HG03442 (cell line): ENCODE data around the gene COA6.
"Not testable (repeated sequence)": the region's sequence is repeated elsewhere in the genome, so short reads cannot be mapped to it uniquely, and the experiment has no call there.

Experiments
- ATAC-seq: cut with Tn5 transposase; IDR thresholded peaks from one replicate; pipeline ENCODE4 v1.9.1; 2021; ENCODE audit warnings: mild to moderate bottlenecking, moderate library complexity; ENCODE audit not compliant: unreplicated experiment

Gene COA6, protein sequence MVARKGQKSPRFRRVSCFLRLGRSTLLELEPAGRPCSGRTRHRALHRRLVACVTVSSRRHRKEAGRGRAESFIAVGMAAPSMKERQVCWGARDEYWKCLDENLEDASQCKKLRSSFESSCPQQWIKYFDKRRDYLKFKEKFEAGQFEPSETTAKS

DNA sequence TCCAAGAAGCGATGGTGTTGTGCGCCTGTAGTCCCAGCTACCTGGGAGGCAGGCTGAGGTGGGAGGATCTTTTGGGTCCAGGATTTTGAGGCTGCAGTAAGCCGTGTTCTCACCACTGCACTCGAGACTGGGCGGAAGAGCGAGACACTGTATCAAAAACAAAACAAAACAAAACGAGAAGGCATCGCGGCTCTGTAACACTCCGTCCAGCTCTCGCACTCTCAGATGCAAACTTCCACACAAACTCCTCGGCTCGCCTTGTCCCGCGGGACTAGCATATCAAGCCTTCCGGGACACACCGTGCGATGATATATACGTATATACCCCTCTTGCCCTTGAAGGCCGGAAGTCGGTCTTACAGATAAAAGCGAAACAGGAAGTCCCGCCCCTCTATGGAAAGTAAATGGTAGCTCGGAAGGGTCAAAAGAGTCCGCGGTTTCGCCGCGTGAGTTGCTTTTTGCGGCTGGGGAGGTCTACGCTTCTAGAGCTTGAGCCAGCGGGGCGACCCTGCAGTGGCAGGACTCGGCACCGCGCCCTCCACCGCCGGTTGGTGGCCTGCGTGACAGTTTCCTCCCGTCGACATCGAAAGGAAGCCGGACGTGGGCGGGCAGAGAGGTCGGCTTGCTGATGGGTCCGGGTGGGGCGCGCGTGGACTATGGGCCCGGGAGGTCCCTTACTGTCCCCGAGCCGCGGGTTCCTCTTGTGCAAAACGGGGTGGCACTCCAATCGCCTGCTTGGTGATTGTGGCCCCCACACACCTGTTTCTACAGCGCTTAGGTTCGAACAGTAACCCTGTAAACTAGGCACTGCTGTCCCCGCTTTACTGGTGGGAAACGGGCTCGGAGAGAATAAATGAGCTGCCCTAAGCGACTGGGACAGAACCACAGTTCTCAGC, at the start of gene COA6:
Gene COA6 (plus strand): TSS at position 393 of the 895 bp plus-strand sequence. CDS start 11 bp downstream, at position 404.
- ATAC-seq: peak; percentile 92

DNA sequence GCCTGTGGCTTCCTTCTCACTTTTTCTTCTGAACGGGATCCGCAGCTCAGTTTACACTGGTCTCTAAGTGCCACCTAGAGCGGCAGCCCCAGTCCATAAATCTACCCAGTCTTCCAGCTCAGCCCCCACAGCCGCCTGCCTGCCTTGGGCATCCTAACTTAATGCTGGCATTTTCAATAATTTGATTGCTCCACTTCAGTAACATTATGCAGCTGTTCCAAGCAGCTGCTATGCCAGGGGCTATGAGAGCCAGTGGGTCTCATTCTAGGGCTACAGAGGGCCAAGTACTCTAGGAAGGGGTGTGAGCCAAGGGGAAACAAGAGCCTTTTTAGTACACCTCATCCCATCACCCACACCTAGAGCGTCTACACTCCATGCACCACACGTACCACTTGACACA, 48.4 kb upstream of the COA6 start:
- no peak for ATAC-seq

DNA sequence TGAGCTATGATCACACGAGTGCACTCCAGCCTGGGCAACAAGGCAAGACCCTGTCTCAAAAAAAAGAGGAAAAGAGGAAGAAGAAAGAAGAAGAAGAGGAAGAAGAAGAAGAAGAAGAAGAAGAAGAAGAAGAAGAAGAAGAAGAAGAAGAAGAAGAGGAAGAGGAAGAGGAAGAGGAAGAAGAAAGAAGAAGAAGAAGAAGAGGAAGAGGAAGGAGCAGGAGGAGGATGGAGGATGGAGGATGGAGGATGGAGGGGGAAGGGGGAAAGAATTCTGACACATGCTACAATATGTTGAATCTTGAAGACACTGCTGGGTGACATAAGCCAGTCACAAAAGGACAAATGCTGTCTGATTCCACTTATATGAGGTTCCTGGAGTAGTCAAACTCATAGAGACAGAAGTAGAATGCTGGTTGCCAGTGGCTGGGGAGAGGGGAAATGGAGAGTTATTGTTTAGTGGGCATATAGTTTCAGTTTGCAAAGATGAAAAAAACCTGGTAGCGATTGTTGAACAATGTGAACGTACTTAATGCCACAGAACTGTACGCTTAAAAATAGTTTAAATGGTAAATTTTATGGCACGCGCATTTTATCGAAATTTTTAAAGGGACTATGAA, 47.3 kb upstream of the COA6 start:
- peak; percentile 35 for ATAC-seq

DNA sequence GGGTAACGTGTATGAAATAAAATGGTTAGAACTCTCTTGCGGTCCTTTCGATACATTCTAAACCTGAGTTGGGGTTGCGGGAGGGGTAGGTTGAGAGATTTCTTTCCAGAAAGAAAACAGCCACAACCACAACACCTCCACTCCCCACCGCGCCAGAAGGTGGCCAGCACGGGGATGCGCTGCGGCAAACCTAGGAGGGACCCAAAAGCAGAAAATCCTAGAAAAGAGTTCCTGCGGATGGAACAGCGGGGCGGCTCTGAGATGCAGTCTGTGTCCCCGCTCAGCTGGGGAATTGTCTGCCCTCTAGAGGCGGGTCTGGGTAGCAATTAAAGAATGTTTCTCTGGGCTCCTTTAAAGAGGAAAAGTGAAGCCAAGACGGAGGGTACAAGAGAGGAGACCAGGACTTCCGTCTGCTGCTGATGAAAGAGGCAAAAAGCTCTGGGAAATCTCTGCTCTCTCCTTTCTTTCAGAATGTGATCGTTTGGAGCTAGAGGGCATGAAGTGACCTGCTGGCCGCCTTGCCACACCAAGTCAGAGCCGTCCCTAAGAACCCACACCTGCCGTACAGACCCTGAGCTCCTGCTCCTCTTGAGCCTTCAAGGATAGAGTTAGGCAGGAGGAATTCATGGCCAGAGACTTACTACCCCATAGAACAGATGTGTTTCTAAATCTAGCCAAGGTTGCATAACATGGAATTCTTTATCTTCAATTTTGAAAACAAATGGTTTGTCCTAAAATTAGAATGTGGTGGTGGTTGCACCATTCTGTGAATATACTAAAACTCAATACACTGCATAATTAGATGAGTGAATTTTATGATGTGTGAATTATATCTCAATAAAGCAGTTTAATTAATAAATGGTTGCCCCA, 46.5 kb upstream of the COA6 start:
- peak; percentile 80 for ATAC-seq

DNA sequence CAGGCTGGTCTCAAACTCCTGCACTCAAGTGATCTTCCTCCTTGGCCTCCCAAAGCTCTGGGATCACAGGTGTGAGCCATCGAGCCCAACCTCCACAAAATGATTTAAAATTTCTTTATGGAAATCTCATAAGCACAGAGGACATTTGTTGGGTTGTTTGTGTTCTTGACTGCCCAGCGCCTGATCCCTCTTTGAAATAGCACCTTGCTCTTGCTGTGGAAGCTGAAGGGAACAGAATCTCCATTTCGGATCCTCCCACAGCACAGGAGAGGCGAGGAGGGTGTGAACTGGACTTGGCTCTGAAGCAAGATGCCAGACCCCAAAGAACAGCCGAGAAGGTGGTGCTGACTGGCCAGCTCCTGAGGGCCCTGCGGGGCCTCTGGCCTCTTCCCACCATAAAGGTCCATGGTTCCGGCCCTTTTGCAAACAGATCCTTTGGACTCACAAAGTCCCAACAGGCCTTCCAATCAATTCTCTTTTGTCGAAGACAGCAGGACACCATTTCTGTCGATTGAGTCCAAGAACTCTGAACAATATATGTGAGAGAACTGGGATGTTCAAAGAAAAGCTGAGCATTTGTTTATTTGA, 45.6 kb upstream of the COA6 start:
- ATAC-seq: no peak

- ATAC-seq: no peak
Measured at GRCh38 chr1:234330843-234331215, 42.4 kb upstream of the COA6 start.

DNA sequence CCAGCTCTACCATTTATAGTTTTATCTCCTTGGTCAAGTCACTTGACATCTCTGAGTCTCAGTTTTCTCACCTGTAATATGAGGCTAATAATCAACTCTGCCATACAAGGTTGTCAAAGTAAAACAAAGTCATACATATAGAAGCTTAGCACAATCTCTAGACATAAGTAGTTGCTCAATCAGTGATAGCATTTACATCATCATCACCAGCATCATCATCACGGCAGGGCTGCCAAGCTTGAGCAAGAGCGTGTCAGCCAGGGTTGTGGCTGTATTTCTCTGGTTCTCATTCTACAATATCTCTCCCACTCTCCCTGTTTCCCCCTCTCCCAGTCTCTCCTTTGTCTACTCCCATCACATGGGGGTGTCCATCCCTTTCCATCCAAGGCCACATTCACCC, 41.7 kb upstream of the COA6 start:
- ATAC-seq: no peak

DNA sequence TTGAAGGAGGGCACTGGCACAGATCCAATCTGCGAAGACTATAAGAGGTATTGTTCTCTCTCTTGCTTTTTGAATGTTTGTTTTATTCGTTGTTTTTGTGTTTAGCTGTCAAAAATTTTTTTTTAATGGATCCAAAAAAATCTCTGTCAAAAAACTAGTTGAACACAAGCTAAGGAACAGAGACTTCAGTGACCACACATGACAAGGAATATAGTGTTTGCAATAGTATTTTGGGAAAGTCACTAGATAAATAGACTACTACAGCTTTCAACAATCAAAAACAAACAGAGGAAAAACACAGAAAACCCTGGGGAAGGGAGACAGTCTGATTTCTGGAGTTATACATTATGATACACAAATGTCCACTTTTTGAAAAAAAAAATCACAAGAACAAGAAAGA, 36.9 kb upstream of the COA6 start:
- no peak for ATAC-seq

DNA sequence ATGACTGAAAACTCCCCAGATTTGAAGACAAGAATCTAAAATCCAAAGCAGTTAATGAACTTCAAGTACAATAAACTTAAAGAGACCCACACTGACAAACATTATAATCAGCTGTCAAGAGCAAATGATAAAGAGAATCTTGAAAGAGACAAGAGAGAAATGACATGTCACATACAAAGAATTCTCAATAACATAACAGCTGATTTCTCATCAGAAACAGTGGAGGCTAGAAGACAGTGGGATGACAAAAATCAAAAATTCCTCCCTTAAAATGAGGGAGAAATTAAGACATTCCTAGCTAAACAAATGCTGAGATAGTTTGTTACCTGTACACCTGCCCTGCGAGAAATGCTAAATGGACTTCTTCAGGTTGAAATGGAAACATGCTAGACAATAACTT, 36.0 kb upstream of the COA6 start:
- ATAC-seq: no peak

DNA sequence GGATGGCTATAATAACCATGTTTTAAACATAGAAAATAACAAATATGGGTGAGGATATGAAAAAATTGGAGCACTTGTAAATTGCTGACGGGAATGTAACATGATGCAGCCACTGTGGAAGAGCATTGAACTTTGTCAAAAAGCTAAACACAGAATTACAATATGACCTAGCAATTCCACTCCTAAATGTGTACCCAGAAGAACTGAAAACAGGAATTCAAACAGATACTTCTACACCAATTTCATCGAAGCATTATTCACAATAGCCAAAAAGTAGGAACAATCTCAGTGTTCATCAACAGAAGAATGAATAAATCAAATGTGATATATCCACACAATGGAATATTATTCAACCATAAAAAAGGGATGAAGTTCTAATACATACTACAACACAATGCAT, 32.7 kb upstream of the COA6 start:
- ATAC-seq: no peak

GRCh38 chr1:234342774-234343173, 30.5 kb upstream of the COA6 start:
- ATAC-seq: no peak

- ATAC-seq: no peak
Measured at GRCh38 chr1:234345237-234345636, 28.0 kb upstream of the COA6 start.

DNA sequence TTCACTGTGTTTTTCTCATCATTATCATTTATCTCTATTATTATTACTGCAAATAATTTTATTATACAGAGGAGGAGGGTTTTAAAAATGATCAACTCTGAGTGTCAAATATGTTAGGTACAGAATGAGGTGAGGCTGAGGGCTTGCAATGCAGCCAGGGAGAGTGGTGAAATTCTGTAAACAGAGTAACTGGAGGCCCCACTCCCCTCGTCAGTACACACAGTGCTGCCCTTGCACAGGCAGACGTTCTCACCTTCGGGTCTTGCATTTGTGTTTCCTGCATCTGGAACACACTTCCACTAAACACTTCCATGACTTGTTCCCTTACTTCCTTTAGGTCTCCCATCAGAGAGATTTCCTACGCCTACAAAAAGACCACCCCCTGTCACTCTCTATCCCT, 24.3 kb upstream of the COA6 start:
- ATAC-seq: no peak

- no peak for ATAC-seq
Measured at GRCh38 chr1:234355782-234356510, 17.3 kb upstream of the COA6 start.

DNA sequence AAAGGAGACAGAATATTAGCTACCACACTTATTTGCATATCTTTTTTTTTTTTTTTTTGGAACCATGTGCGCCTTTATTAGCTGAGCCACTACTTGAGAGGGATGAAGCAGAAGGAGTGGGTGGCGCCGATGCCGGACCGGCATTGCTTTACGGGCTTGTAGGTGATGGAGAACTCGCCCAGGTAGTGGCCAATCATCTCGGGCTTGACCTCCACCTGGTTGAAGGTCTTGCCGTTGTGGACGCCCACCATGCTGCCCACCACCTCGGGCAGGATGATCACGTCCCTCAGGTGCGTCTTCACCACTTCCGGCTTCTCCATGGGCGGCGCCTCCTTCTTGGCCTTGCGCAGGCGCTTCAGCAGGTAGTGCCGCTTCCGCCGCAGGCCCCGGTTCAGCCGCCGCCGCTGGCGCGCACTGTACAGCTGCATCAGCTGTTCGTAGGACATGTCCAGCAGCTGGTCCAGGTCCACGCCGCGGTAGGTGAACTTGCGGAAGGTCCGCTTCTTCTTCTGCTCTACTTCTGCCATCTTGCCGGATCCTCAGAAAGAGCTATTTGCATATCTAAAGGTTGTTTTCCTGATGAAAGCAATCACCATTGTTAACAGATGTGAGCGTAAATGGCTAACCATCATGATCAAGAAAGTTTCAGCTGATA, 16.5 kb upstream of the COA6 start:
- ATAC-seq: not testable (repeated sequence)

- no peak for ATAC-seq
Measured at GRCh38 chr1:234357831-234358230, 15.4 kb upstream of the COA6 start.

DNA sequence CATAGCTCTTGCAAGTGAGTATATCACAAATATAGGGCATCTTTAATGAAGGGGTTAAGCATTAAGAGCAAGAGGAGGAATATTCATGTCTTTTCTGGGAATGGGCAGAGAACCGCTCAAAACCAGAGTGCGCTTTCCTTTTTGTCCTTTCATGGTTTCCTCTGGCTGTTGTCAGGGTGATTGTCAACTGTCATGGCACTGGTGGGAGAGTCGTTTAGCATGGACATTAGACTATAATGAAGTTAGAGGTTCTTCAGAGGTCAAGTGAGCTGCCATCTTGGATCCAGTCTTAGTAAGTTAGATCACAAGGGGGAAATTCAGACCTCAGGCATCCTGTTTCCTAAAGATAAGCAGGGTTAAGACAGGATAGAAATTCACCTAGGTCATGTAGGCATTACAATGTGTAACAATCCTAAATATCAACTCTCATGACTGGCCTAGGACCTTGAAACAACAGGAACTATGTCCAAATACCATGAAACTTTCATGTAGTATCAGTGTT, 12.1 kb upstream of the COA6 start:
- no peak for ATAC-seq

GRCh38 chr1:234362558-234362957, 10.7 kb upstream of the COA6 start:
- ATAC-seq: no peak

- no peak for ATAC-seq
Measured at GRCh38 chr1:234368320-234369032, 4.8 kb upstream of the COA6 start.
